Measurements from ENCODE around the gene HDAC9.
"Not testable (repeated sequence)": the region's sequence is repeated elsewhere in the genome, so short reads cannot be mapped to it uniquely, and the experiment has no call there.

HDAC9 gene

GRCh38 chr7:18727115-18727870 lies 231.7 kb downstream of the HDAC9 start:
- no peak for DNase-seq
- Histone ChIP-seq H3K27ac (no peak overlapping the region), H3K36me3 (no peaks in the 10 kb centered on the region), H3K4me3 (no peak overlapping the region), H3K27me3 (no peaks in the 10 kb centered on the region), H3K9me3 (no peaks in the 10 kb centered on the region), H3K4me1 (no peaks in the 10 kb centered on the region)
- TF ChIP-seq CTCF (IDR thresholded peaks at IDR 0.05): no peak
- intact Hi-C loops (cut with DNase I; ENCODE audit: low total_unique reads): no loop called here

DNA sequence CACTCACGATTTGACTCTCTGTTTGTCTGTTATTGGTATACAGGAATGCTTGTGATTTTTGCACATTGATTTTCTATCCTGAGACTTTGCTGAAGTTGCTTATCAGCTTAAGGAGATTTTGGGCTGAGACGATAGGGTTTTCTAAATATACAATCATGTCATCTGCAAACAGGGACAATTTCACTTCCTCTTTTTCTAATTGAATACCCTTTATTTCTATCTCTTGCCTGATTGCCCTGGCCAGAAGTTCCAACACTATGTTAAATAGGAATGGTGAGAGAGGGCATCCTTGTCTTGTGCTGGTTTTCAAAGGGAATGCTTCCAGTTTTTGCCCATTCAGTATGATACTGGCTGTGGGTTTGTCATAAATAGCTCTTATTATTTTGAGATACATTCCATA lies 240.5 kb downstream of the HDAC9 start:
- H3K4me1 ChIP-seq; intact Hi-C loops (cut with DNase I; ENCODE audit: low total_unique reads); H3K27me3 ChIP-seq; H3K4me3 ChIP-seq; DNase-seq; H3K9me3 ChIP-seq; H3K27ac ChIP-seq; H3K36me3 ChIP-seq: not testable (repeated sequence)

DNA sequence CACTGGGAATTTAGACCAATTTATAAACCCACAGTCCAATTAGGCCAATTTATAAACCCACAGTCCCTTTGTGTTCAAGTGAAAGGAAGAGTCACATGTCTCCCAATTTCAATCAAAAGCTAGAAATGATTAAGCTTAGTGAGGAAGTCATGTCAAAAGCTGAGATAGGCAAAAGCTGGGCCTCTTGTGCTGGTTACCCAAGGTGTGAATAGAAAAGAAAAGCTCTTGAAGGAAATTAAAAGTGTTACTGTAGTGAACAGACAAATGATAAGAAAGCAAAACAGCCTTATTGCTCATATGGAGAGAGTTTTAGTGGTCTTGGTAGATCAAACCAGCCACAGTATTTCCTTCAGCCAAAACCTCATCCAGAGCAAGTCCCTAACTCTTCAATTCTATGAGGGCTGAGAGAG lies 245.0 kb downstream of the HDAC9 start:
- no peaks in the 10 kb centered on the region for H3K9me3 ChIP-seq
- no peak for TF ChIP-seq CTCF (IDR thresholded peaks at IDR 0.05)
- intact Hi-C loops (cut with DNase I; ENCODE audit: low total_unique reads): no loop called here

GRCh38 chr7:18753972-18754610 lies 258.5 kb downstream of the HDAC9 start:
- no peaks in the 10 kb centered on the region for H3K4me1 ChIP-seq
- intact Hi-C loops (cut with DNase I; ENCODE audit: low total_unique reads): no loop called here
- no peak overlapping the region for H3K27ac ChIP-seq
- DNase-seq: no peak
- H3K27me3 ChIP-seq: no peaks in the 10 kb centered on the region
- TF ChIP-seq CTCF (IDR thresholded peaks at IDR 0.05): no peak
- no peaks in the 10 kb centered on the region for H3K9me3 ChIP-seq
- no peaks in the 10 kb centered on the region for H3K36me3 ChIP-seq
- H3K4me3 ChIP-seq: no peak overlapping the region

More for the DNA sequence above, 245.0 kb downstream of the HDAC9 start:
- no peak overlapping the region for H3K27ac ChIP-seq
- H3K4me3 ChIP-seq: no peak overlapping the region
- H3K36me3 ChIP-seq: no peaks in the 10 kb centered on the region
- H3K4me1 ChIP-seq: no peaks in the 10 kb centered on the region
- no peaks in the 10 kb centered on the region for H3K27me3 ChIP-seq
- DNase-seq: no peak

- Histone ChIP-seq H3K4me3 (no peak overlapping the region), H3K27me3 (no peaks in the 10 kb centered on the region), H3K4me1 (no peaks in the 10 kb centered on the region), H3K36me3 (no peaks in the 10 kb centered on the region), H3K27ac (no peak overlapping the region), H3K9me3 (no peaks in the 10 kb centered on the region)
- intact Hi-C loops (cut with DNase I; ENCODE audit: low total_unique reads): no loop called here
- no peak for DNase-seq
- no peak for TF ChIP-seq CTCF (IDR thresholded peaks at IDR 0.05)
Observed at GRCh38 chr7:18754766-18755165, 259.2 kb downstream of the HDAC9 start.

GRCh38 chr7:18755793-18756192 lies 260.2 kb downstream of the HDAC9 start:
- H3K9me3 ChIP-seq: no peaks in the 10 kb centered on the region
- no peak for DNase-seq
- H3K27me3 ChIP-seq: no peaks in the 10 kb centered on the region
- intact Hi-C loops (cut with DNase I; ENCODE audit: low total_unique reads): no loop called here
- TF ChIP-seq CTCF (IDR thresholded peaks at IDR 0.05): no peak
- H3K4me3 ChIP-seq: no peak overlapping the region
- H3K36me3 ChIP-seq: no peaks in the 10 kb centered on the region
- no peak overlapping the region for H3K27ac ChIP-seq
- H3K4me1 ChIP-seq: no peaks in the 10 kb centered on the region
